Middle frontal gyrus (tissue), 1 donor: Measurements from ENCODE around the gene NSD2.

Source experiments
- DNase-seq: peaks from one replicate; pipeline ENCODE4 v3.0.0-alpha.2; 2015; ENCODE audit warnings: low spot score; ENCODE audit errors: extremely low spot score

NSD2 gene

GRCh38 chr4:1970926-1971325 is 99.7 kb downstream of the NSD2 start:
- no peak for DNase-seq

GRCh38 chr4:1971456-1972200 is 100.4 kb downstream of the NSD2 start:
- no peak for DNase-seq

- DNase-seq = no peak
Observed at GRCh38 chr4:1972414-1972813, 101.2 kb downstream of the NSD2 start.

- no peak for DNase-seq
Observed at GRCh38 chr4:1973218-1973617, 102.0 kb downstream of the NSD2 start.

- DNase-seq = no peak
Observed at GRCh38 chr4:1973661-1974060, 102.5 kb downstream of the NSD2 start.

- no peak for DNase-seq
Observed at GRCh38 chr4:1974840-1975239, 103.6 kb downstream of the NSD2 start.

GRCh38 chr4:1975391-1975801 is 104.2 kb downstream of the NSD2 start:
- DNase-seq = no peak

- DNase-seq = no peak
Observed at GRCh38 chr4:1975880-1976279, 104.7 kb downstream of the NSD2 start.

GRCh38 chr4:1976416-1977352 is 105.5 kb downstream of the NSD2 start:
- no peak for DNase-seq

- no peak for DNase-seq
Observed at GRCh38 chr4:1978226-1978625, 107.0 kb downstream of the NSD2 start.

- DNase-seq = no peak
Observed at GRCh38 chr4:1978741-1979476, 107.7 kb downstream of the NSD2 start.

GRCh38 chr4:1979477-1980196 is 108.4 kb downstream of the NSD2 start:
- no peak for DNase-seq

- DNase-seq = no peak
Observed at GRCh38 chr4:1980561-1981041, 109.4 kb downstream of the NSD2 start.

- no peak for DNase-seq
Observed at GRCh38 chr4:1981251-1982058, 110.3 kb downstream of the NSD2 start.

GRCh38 chr4:1982124-1983052 is 111.2 kb downstream of the NSD2 start:
- DNase-seq = no peak

- DNase-seq = no peak
Observed at GRCh38 chr4:1983053-1983845, 112.1 kb downstream of the NSD2 start.

- DNase-seq = no peak
Observed at GRCh38 chr4:1983846-1984405, 112.7 kb downstream of the NSD2 start.
